SK-N-MC (cell line): ENCODE results near the gene SPAG17.

Experiments used
- EZH2 ChIP-seq: fragments of 200-600 bp; sonication (generic); IDR thresholded peaks from one replicate; pipeline ENCODE4 v1.6.1; 2017; ENCODE audit warnings: antibody characterized with exemption
- POLR2AphosphoS5 ChIP-seq: IDR thresholded peaks from 2 replicates; pipeline ENCODE4 v1.6.1; 2012; ENCODE audit warnings: mild to moderate bottlenecking, low read depth, low read length, borderline replicate concordance

DNA sequence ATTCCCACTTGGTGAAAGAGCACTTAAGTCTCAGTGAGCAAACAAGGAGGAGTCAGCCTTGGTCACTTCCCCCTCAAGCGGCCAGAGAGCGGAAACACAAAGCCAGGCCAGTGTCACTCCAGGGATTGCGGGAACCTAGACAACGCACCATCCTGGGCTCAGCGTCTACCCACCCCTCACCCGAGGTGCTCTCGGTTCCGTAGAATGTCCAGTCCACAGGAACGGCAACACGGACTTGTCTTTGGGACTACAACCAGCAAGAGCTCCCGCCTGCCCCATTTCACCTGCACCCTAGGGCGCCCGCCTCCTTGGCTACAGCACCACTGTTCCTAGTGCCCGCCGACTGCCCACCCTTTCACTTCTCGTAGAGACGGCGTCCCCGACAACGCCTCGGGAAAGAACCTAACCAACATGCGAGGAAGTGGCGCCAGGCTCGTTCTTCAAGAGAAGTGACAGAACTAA is 256.1 kb downstream of the SPAG17 start:
- TF ChIP-seq EZH2, result no peak
- TF ChIP-seq POLR2AphosphoS5, result no peak
